Hepatocyte (in vitro differentiated cells): Measurements from ENCODE around the gene BHLHE23.

Experiments
- CTCF ChIP-seq: fragments of 200-600 bp; sonication (generic); IDR thresholded peaks from 2 replicates; pipeline ENCODE4 v1.5.1; 2016; ENCODE audit warnings: antibody characterized with exemption, mild to moderate bottlenecking; ENCODE audit not compliant: poor library complexity
- EZH2 ChIP-seq: fragments of 200-600 bp; sonication (generic); IDR thresholded peaks from 2 replicates; pipeline ENCODE4 v1.6.1; 2016; ENCODE audit warnings: antibody characterized with exemption, mild to moderate bottlenecking, borderline replicate concordance
- EZH2phosphoT487 ChIP-seq: fragments of 200-600 bp; sonication (generic); IDR thresholded peaks from one replicate; pipeline ENCODE4 v1.6.1; 2018; ENCODE audit warnings: antibody characterized with exemption, mild to moderate bottlenecking, low read depth, moderate library complexity; ENCODE audit not compliant: unreplicated experiment, severe bottlenecking

GRCh38 chr20:62976886-62977285, 29.9 kb downstream of the BHLHE23 start:
- no peak for TF ChIP-seq CTCF
- no peak for TF ChIP-seq EZH2
- no peak for TF ChIP-seq EZH2phosphoT487
